DMS53 treated with DMSO at 0.1 percent for 48 hours (cell line): ENCODE data around the gene REV3L.

Experiments
- DNase-seq: peaks from one replicate; lab custom pipeline; 2025; ENCODE audit not compliant: unreplicated experiment; lab: John Stamatoyannopoulos, UW

Gene REV3L

GRCh38 chr6:111469543-111469942 is 13.5 kb downstream of the REV3L start:
- no peak for DNase-seq

- DNase-seq: no peak
Observed at GRCh38 chr6:111468329-111469012, 14.5 kb downstream of the REV3L start.

GRCh38 chr6:111464184-111464583 is 18.8 kb downstream of the REV3L start:
- no peak for DNase-seq

- no peak for DNase-seq
Observed at GRCh38 chr6:111462770-111463391, 20.1 kb downstream of the REV3L start.

- DNase-seq: no peak
Observed at GRCh38 chr6:111461860-111462259, 21.2 kb downstream of the REV3L start.

GRCh38 chr6:111458670-111459232 is 24.3 kb downstream of the REV3L start:
- DNase-seq: no peak

- no peak for DNase-seq
Observed at GRCh38 chr6:111456208-111456607, 26.8 kb downstream of the REV3L start.

GRCh38 chr6:111450636-111451035 is 32.4 kb downstream of the REV3L start:
- no peak for DNase-seq

- DNase-seq: no peak
Observed at GRCh38 chr6:111450087-111450486, 32.9 kb downstream of the REV3L start.

GRCh38 chr6:111449129-111449528 is 33.9 kb downstream of the REV3L start:
- DNase-seq: no peak

- DNase-seq: no peak
Observed at GRCh38 chr6:111447051-111447450, 36.0 kb downstream of the REV3L start.

- DNase-seq: no peak
Observed at GRCh38 chr6:111445861-111446267, 37.2 kb downstream of the REV3L start.

- DNase-seq: no peak
Observed at GRCh38 chr6:111444794-111445193, 38.2 kb downstream of the REV3L start.

GRCh38 chr6:111441678-111442243 is 41.3 kb downstream of the REV3L start:
- DNase-seq: no peak

- DNase-seq: no peak
Observed at GRCh38 chr6:111439171-111439570, 43.8 kb downstream of the REV3L start.

- no peak for DNase-seq
Observed at GRCh38 chr6:111437573-111437972, 45.4 kb downstream of the REV3L start.

- DNase-seq: no peak
Observed at GRCh38 chr6:111432511-111432910, 50.5 kb downstream of the REV3L start.

GRCh38 chr6:111430605-111431376 is 52.2 kb downstream of the REV3L start:
- no peak for DNase-seq

- no peak for DNase-seq
Observed at GRCh38 chr6:111429571-111429970, 53.4 kb downstream of the REV3L start.

- no peak for DNase-seq
Observed at GRCh38 chr6:111428811-111429210, 54.2 kb downstream of the REV3L start.

GRCh38 chr6:111427341-111428116 is 55.5 kb downstream of the REV3L start:
- DNase-seq: no peak
